ENCODE data around the gene YIPF3. TPM values are rescaled to one million over a fixed set of nuclear protein-coding genes. Genes with fewer than 3 reads are reported as not detected.

The YIPF3 gene
- total RNA-seq, 1 donor from 2014 or later, result 103 TPM

- Histone ChIP-seq H3K4me1 (peaks cover 6% of the 10 kb centered on the region), H3K4me3 (no peak overlapping the region), H3K27ac (no peak overlapping the region), H3K9me3 (no peaks in the 10 kb centered on the region), H3K36me3 (peaks cover 94% of the 10 kb centered on the region), H3K27me3 (ENCODE audit: low read depth) (no peaks in the 10 kb centered on the region)
- no peak for DNase-seq
- no peak for TF ChIP-seq CTCF (IDR thresholded peaks at IDR 0.05)
- ATAC-seq, result no peak
- intact Hi-C loops (cut with DNase I), result no loop called here
These were observed 6.6 kb upstream of the YIPF3 start for GRCh38 chr6:43523284-43523683.

GRCh38 chr6:43522547-43523261, 6.0 kb upstream of the YIPF3 start:
- H3K36me3 ChIP-seq, result peaks cover 88% of the 10 kb centered on the region
- DNase-seq (no peak), ATAC-seq (no peak)
- no peak overlapping the region for H3K4me3 ChIP-seq
- intact Hi-C loops (cut with DNase I), result no loop called here
- no peak overlapping the region for H3K27ac ChIP-seq
- no peak for TF ChIP-seq CTCF (IDR thresholded peaks at IDR 0.05)
- H3K9me3 ChIP-seq, result no peaks in the 10 kb centered on the region
- no peaks in the 10 kb centered on the region for H3K27me3 ChIP-seq (ENCODE audit: low read depth)
- H3K4me1 ChIP-seq, result peaks cover 12% of the 10 kb centered on the region

- ATAC-seq (no peak), DNase-seq (no peak)
- no peaks in the 10 kb centered on the region for H3K9me3 ChIP-seq
- TF ChIP-seq CTCF (IDR thresholded peaks at IDR 0.05), result no peak
- peaks cover 80% of the 10 kb centered on the region for H3K36me3 ChIP-seq
- no peaks in the 10 kb centered on the region for H3K27me3 ChIP-seq (ENCODE audit: low read depth)
- H3K4me1 ChIP-seq, result peaks cover 18% of the 10 kb centered on the region
- no peak overlapping the region for H3K27ac ChIP-seq
- intact Hi-C loops (cut with DNase I), result no loop called here
- H3K4me3 ChIP-seq, result no peak overlapping the region
These were observed 5.1 kb upstream of the YIPF3 start for GRCh38 chr6:43521836-43522235.

- no peak overlapping the region for H3K27ac ChIP-seq
- no peaks in the 10 kb centered on the region for H3K27me3 ChIP-seq (ENCODE audit: low read depth)
- H3K9me3 ChIP-seq, result no peaks in the 10 kb centered on the region
- H3K4me1 ChIP-seq, result peaks cover 29% of the 10 kb centered on the region
- ATAC-seq (no peak), DNase-seq (no peak)
- no peak for TF ChIP-seq CTCF (IDR thresholded peaks at IDR 0.05)
- H3K4me3 ChIP-seq, result no peak overlapping the region
- intact Hi-C loops (cut with DNase I), result no loop called here
- H3K36me3 ChIP-seq, result peaks cover 70% of the 10 kb centered on the region
These were observed 3.4 kb upstream of the YIPF3 start for GRCh38 chr6:43520097-43520496.

GRCh38 chr6:43517505-43518357, 1.0 kb upstream of the YIPF3 start:
- Histone ChIP-seq H3K4me3 (peak overlapping the region; percentile 97), H3K27ac (peak overlapping the region; percentile 91), H3K36me3 (peaks cover 70% of the 10 kb centered on the region), H3K4me1 (peaks cover 45% of the 10 kb centered on the region), H3K9me3 (no peaks in the 10 kb centered on the region), H3K27me3 (ENCODE audit: low read depth) (no peaks in the 10 kb centered on the region)
- DNase-seq (no peak), ATAC-seq (peak in 1 of 2 donors; percentile 4)
- no peak for TF ChIP-seq CTCF (IDR thresholded peaks at IDR 0.05)
- intact Hi-C loops (cut with DNase I), result no loop called here

Data from lower lobe of right lung (tissue), 2 donors.